ENCODE data around the gene HEXD. TPM values are rescaled to one million over a fixed set of nuclear protein-coding genes. Genes with fewer than 3 reads are reported as not detected.

The HEXD gene
- total and polyA plus RNA-seq, 2 experiments from 2014 or later = 5.7 to 5.9 TPM

GRCh38 chr17:82399601-82400101 lies 18.5 kb upstream of the HEXD start:
- Histone ChIP-seq H3K9ac (peak overlapping the region; percentile 44; the same call in 1 of the 2 replicates), H3K4me3 (no peak overlapping the region), H3F3A (ENCODE audit: insufficient read depth) (peaks cover 22% of the 10 kb centered on the region), H4K20me1 (ENCODE audit: insufficient read depth) (no peaks in the 10 kb centered on the region), H3K9me2 (ENCODE audit: insufficient read depth) (no peaks in the 10 kb centered on the region), H2AFZ (no peak overlapping the region), H3K9me3 (ENCODE audit: low read depth) (no peaks in the 10 kb centered on the region), H3K4me1 (ENCODE audit: insufficient read depth) (peaks cover 23% of the 10 kb centered on the region), H3K27ac (peak overlapping the region; percentile 49), H3K36me3 (ENCODE audit: low read depth) (no peaks in the 10 kb centered on the region), H3K79me2 (ENCODE audit: insufficient read depth) (no peaks in the 10 kb centered on the region), H3K27me3 (replicated peaks; ENCODE audit: insufficient read depth) (no peaks in the 10 kb centered on the region), H3K4me2 (ENCODE audit: unreplicated experiment) (peak overlapping the region; percentile 33)
- TF ChIP-seq EZH2 (IDR thresholded peaks at IDR 0.05; ENCODE audit: insufficient read depth, poor library complexity, severe bottlenecking) (no peak), EZH2phosphoT487 (IDR thresholded peaks at IDR 0.05; ENCODE audit: insufficient read depth, low read depth) (no peak)
- WGBS, 2 experiments (ENCODE audit: low coverage in 1 of 2, low lambda C conversion rate in 2 of 2, missing lambda C conversion rate in 2 of 2) = 18 to 29% methylated on average over 17 to 18 of the region's 18 CpGs
- no peak for DNase-seq
- in situ Hi-C loops (cut with MboI) = no loop called here

- Histone ChIP-seq H3K9me3 (ENCODE audit: low read depth) (no peaks in the 10 kb centered on the region), H2AFZ (no peak overlapping the region), H3K79me2 (ENCODE audit: insufficient read depth) (no peaks in the 10 kb centered on the region), H3K36me3 (ENCODE audit: low read depth) (no peaks in the 10 kb centered on the region), H3K4me1 (ENCODE audit: insufficient read depth) (peaks cover 23% of the 10 kb centered on the region), H3K9ac (no peak overlapping the region), H4K20me1 (ENCODE audit: insufficient read depth) (no peaks in the 10 kb centered on the region), H3K27me3 (replicated peaks; ENCODE audit: insufficient read depth) (no peaks in the 10 kb centered on the region), H3K4me2 (ENCODE audit: unreplicated experiment) (no peak overlapping the region), H3K4me3 (no peak overlapping the region), H3F3A (ENCODE audit: insufficient read depth) (peaks cover 22% of the 10 kb centered on the region), H3K27ac (no peak overlapping the region), H3K9me2 (ENCODE audit: insufficient read depth) (no peaks in the 10 kb centered on the region)
- 72 to 73% methylated on average over 7 of the region's 7 CpGs for WGBS, 2 experiments (ENCODE audit: low coverage in 1 of 2, low lambda C conversion rate in 2 of 2, missing lambda C conversion rate in 2 of 2)
- in situ Hi-C loops (cut with MboI) = no loop called here
- DNase-seq = no peak
- TF ChIP-seq EZH2 (IDR thresholded peaks at IDR 0.05; ENCODE audit: insufficient read depth, poor library complexity, severe bottlenecking) = no peak
These were observed 17.9 kb upstream of the HEXD start for GRCh38 chr17:82400206-82400605.

GRCh38 chr17:82400830-82401229 lies 17.3 kb upstream of the HEXD start:
- no peak overlapping the region for H3K27ac ChIP-seq
- H2AFZ ChIP-seq = no peak overlapping the region
- DNase-seq = no peak
- no peaks in the 10 kb centered on the region for H3K9me3 ChIP-seq (ENCODE audit: low read depth)
- H3K36me3 ChIP-seq (ENCODE audit: low read depth) = no peaks in the 10 kb centered on the region
- H3K4me1 ChIP-seq (ENCODE audit: insufficient read depth) = peaks cover 23% of the 10 kb centered on the region
- H3K27me3 ChIP-seq (replicated peaks; ENCODE audit: insufficient read depth) = no peaks in the 10 kb centered on the region
- no peak overlapping the region for H3K4me2 ChIP-seq (ENCODE audit: unreplicated experiment)
- H3F3A ChIP-seq (ENCODE audit: insufficient read depth) = peaks cover 22% of the 10 kb centered on the region
- H3K79me2 ChIP-seq (ENCODE audit: insufficient read depth) = no peaks in the 10 kb centered on the region
- H3K9ac ChIP-seq = no peak overlapping the region
- no peaks in the 10 kb centered on the region for H3K9me2 ChIP-seq (ENCODE audit: insufficient read depth)
- in situ Hi-C loops (cut with MboI) = no loop called here
- no peak for TF ChIP-seq EZH2phosphoT487 (IDR thresholded peaks at IDR 0.05; ENCODE audit: insufficient read depth, low read depth)
- no peak for TF ChIP-seq EZH2 (IDR thresholded peaks at IDR 0.05; ENCODE audit: insufficient read depth, poor library complexity, severe bottlenecking)
- 97% methylated on average over 19 of the region's 19 CpGs for WGBS, 2 experiments (ENCODE audit: low coverage in 1 of 2, low lambda C conversion rate in 2 of 2, missing lambda C conversion rate in 2 of 2)
- no peak overlapping the region for H3K4me3 ChIP-seq
- no peaks in the 10 kb centered on the region for H4K20me1 ChIP-seq (ENCODE audit: insufficient read depth)

DNA sequence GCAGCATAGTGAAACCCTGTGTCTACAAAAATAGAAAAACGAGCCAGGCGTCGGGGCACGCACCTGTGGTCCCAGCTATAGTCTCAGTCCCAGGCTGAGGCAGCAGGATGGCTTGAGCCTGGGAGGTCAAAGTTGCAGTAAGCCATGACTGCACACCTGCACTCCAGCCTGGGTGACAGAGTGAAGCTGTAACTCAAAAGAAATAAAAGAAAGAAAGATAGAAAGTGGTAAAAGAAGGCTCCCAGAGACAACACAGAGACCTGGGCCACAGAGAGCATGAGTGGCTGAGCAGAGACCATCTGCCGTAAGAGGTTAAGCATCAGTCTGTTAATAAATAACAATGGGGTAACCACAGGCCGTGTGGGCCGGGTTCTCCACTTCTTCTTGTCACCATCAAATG lies 15.3 kb upstream of the HEXD start:
- TF ChIP-seq EZH2 (IDR thresholded peaks at IDR 0.05; ENCODE audit: insufficient read depth, poor library complexity, severe bottlenecking) = no peak
- no peak for TF ChIP-seq EZH2phosphoT487 (IDR thresholded peaks at IDR 0.05; ENCODE audit: insufficient read depth, low read depth)
- Histone ChIP-seq H3K36me3 (ENCODE audit: low read depth) (no peaks in the 10 kb centered on the region), H4K20me1 (ENCODE audit: insufficient read depth) (no peaks in the 10 kb centered on the region), H3K27ac (no peak overlapping the region), H2AFZ (no peak overlapping the region), H3K27me3 (replicated peaks; ENCODE audit: insufficient read depth) (no peaks in the 10 kb centered on the region), H3K79me2 (ENCODE audit: insufficient read depth) (no peaks in the 10 kb centered on the region), H3F3A (ENCODE audit: insufficient read depth) (peaks cover 18% of the 10 kb centered on the region), H3K4me3 (no peak overlapping the region), H3K4me2 (ENCODE audit: unreplicated experiment) (no peak overlapping the region), H3K4me1 (ENCODE audit: insufficient read depth) (peaks cover 13% of the 10 kb centered on the region), H3K9me2 (ENCODE audit: insufficient read depth) (no peaks in the 10 kb centered on the region), H3K9me3 (ENCODE audit: low read depth) (no peaks in the 10 kb centered on the region), H3K9ac (no peak overlapping the region)
- no peak for DNase-seq
- WGBS, 2 experiments (ENCODE audit: low coverage in 1 of 2, low lambda C conversion rate in 2 of 2, missing lambda C conversion rate in 2 of 2) = 89 to 92% methylated on average over 7 of the region's 7 CpGs
- in situ Hi-C loops (cut with MboI) = no loop called here
